ENCODE results near the gene SLC30A2.

SLC30A2 gene

DNA sequence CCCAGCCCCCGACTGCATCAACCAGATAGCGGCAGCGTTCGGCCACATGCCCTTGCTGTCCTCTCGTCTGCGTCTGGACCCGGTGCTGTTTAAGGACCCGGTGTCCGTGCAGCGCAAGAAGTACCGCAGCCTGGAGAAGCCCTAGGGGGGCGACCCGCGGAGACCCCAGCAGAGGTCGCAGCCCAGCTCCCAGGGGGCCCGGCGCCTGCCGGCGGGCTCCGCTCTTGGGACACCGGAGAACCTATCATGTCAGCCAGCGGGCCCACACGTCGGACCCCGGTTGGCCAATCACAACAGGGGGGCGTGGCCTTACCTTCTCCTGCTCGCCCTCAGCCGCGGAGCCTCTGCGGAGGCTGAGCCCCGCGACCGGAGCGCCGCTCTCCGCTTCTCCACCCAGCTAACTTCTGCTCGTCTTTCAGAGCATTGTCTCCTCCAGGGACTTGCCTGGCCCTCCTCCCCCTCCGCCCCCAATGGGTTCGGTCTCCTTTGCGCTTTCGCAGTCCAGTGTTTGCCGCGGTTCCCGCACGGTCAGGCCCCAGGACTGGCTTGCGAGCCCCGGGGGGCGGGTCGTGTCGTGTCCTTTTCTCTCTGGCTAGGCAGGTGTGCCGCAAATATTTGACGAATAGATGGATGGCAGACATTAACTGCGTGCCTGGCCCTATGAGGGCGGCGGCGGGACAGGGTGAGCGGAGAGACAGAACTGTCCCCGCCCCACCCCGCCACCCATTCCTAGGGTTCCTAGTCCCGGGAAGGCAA lies 10.5 kb downstream of the SLC30A2 start:
- peak; percentile 97 for DNase-seq
- Mint-ChIP-seq H3K4me1 (peaks cover 38% of the 10 kb centered on the region), H3K9me3 (no peaks in the 10 kb centered on the region), H3K27ac (peak overlapping the region; percentile 87), H3K36me3 (ENCODE audit: low read depth) (no peaks in the 10 kb centered on the region), H3K4me3 (peak overlapping the region; percentile 93), H3K27me3 (ENCODE audit: low read depth, poor library complexity) (peaks cover 17% of the 10 kb centered on the region)
- TF ChIP-seq, protein P1, sequence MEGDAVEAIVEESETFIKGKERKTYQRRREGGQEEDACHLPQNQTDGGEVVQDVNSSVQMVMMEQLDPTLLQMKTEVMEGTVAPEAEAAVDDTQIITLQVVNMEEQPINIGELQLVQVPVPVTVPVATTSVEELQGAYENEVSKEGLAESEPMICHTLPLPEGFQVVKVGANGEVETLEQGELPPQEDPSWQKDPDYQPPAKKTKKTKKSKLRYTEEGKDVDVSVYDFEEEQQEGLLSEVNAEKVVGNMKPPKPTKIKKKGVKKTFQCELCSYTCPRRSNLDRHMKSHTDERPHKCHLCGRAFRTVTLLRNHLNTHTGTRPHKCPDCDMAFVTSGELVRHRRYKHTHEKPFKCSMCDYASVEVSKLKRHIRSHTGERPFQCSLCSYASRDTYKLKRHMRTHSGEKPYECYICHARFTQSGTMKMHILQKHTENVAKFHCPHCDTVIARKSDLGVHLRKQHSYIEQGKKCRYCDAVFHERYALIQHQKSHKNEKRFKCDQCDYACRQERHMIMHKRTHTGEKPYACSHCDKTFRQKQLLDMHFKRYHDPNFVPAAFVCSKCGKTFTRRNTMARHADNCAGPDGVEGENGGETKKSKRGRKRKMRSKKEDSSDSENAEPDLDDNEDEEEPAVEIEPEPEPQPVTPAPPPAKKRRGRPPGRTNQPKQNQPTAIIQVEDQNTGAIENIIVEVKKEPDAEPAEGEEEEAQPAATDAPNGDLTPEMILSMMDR (IDR thresholded peaks at IDR 0.05), result no peak

- DNase-seq, result no peak
- TF ChIP-seq, protein P1 (IDR thresholded peaks at IDR 0.05), result no peak
- Mint-ChIP-seq H3K27ac (no peak overlapping the region), H3K27me3 (ENCODE audit: low read depth, poor library complexity) (peaks cover 13% of the 10 kb centered on the region), H3K9me3 (no peaks in the 10 kb centered on the region), H3K4me3 (peak overlapping the region; percentile 93), H3K36me3 (ENCODE audit: low read depth) (no peaks in the 10 kb centered on the region), H3K4me1 (peaks cover 38% of the 10 kb centered on the region)
These were observed 11.3 kb downstream of the SLC30A2 start for GRCh38 chr1:26034504-26035202.

GRCh38 chr1:26032656-26033357 lies 13.1 kb downstream of the SLC30A2 start:
- no peak for DNase-seq
- Mint-ChIP-seq H3K27ac (no peak overlapping the region), H3K9me3 (no peaks in the 10 kb centered on the region), H3K4me1 (peaks cover 36% of the 10 kb centered on the region), H3K27me3 (ENCODE audit: low read depth, poor library complexity) (peaks cover 5% of the 10 kb centered on the region), H3K36me3 (ENCODE audit: low read depth) (no peaks in the 10 kb centered on the region), H3K4me3 (no peak overlapping the region)
- TF ChIP-seq, protein P1 (IDR thresholded peaks at IDR 0.05), result no peak

DNA sequence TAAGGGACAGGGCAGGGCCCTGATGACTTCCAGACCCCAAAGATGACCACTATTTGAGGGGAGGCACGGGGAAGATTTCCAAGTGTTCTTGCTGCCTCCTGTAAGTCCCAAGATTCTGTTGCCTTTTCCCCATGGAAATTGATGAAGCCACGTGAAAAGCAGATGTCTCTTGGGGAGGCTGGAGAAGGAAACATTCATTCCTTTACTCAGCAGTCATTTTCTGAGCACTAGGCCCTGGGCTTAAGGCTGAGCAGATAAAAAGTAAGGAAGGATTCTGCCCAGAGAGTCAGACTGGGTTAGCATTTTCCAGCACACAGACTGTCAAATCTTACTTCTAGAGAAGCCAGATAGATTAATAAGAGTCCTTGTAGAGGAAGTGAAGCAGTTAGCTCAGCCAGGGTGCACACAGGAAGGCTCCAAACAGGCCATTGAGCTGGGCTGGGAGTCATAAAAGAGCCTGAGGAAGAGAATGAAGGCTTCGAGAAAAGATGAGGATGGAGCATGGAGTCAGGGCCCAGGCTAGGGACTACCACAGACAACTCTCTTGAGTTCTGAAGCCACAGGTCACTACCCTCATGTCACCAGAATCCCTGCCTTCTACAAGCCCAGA lies 14.2 kb downstream of the SLC30A2 start:
- TF ChIP-seq, protein P1 (IDR thresholded peaks at IDR 0.05), result no peak
- peaks cover 46% of the 10 kb centered on the region for H3K4me1 Mint-ChIP-seq
- no peaks in the 10 kb centered on the region for H3K9me3 Mint-ChIP-seq
- H3K4me3 Mint-ChIP-seq, result no peak overlapping the region
- no peak for DNase-seq
- no peaks in the 10 kb centered on the region for H3K27me3 Mint-ChIP-seq (ENCODE audit: low read depth, poor library complexity)
- H3K27ac Mint-ChIP-seq, result no peak overlapping the region
- no peaks in the 10 kb centered on the region for H3K36me3 Mint-ChIP-seq (ENCODE audit: low read depth)

GRCh38 chr1:26031196-26031595 lies 14.7 kb downstream of the SLC30A2 start:
- peaks cover 41% of the 10 kb centered on the region for H3K4me1 Mint-ChIP-seq

More at GRCh38 chr1:26031196-26031595, 14.7 kb downstream of the SLC30A2 start:
- H3K27me3 Mint-ChIP-seq (ENCODE audit: low read depth, poor library complexity), result no peaks in the 10 kb centered on the region
- H3K4me3 Mint-ChIP-seq, result no peak overlapping the region
- H3K27ac Mint-ChIP-seq, result peak overlapping the region; percentile 10
- H3K36me3 Mint-ChIP-seq (ENCODE audit: low read depth), result no peaks in the 10 kb centered on the region
- TF ChIP-seq, protein P1 (IDR thresholded peaks at IDR 0.05), result no peak
- H3K9me3 Mint-ChIP-seq, result no peaks in the 10 kb centered on the region
- no peak for DNase-seq
